Raji (cell line): ENCODE results near the gene ASB6.

Experiments
- POLR2A ChIP-seq: IDR thresholded peaks from 2 replicates; pipeline ENCODE4 v1.6.1; 2011; ENCODE audit warnings: low read depth, low read length, control low read depth; ENCODE audit not compliant: insufficient read depth

The ASB6 gene

GRCh38 chr9:129595903-129596540 lies 45.9 kb downstream of the ASB6 start:
- no peak for TF ChIP-seq POLR2A

- no peak for TF ChIP-seq POLR2A
Measured at GRCh38 chr9:129595311-129595741, 46.6 kb downstream of the ASB6 start.

GRCh38 chr9:129594632-129595031 lies 47.3 kb downstream of the ASB6 start:
- no peak for TF ChIP-seq POLR2A

- TF ChIP-seq POLR2A = no peak
Measured at GRCh38 chr9:129591916-129592315, 50.0 kb downstream of the ASB6 start.

GRCh38 chr9:129590466-129590865 lies 51.5 kb downstream of the ASB6 start:
- TF ChIP-seq POLR2A = no peak

- no peak for TF ChIP-seq POLR2A
Measured at GRCh38 chr9:129587487-129588262, 54.3 kb downstream of the ASB6 start.

- TF ChIP-seq POLR2A = no peak
Measured at GRCh38 chr9:129586685-129587084, 55.3 kb downstream of the ASB6 start.

- no peak for TF ChIP-seq POLR2A
Measured at GRCh38 chr9:129586245-129586644, 55.7 kb downstream of the ASB6 start.

- no peak for TF ChIP-seq POLR2A
Measured at GRCh38 chr9:129585352-129585751, 56.6 kb downstream of the ASB6 start.
